ENCODE results near the gene MTTP. TPM values are rescaled to one million over a fixed set of nuclear protein-coding genes. Genes with fewer than 3 reads are reported as not detected.

The MTTP gene
- total RNA-seq, 1 donor from 2014 or later: not detected

- Mint-ChIP-seq H3K27me3 (ENCODE audit: insufficient read depth) (peaks cover 18% of the 10 kb centered on the region), H3K9me3 (no peaks in the 10 kb centered on the region), H3K4me1 (ENCODE audit: low read depth) (no peaks in the 10 kb centered on the region), H3K36me3 (ENCODE audit: low read depth) (no peaks in the 10 kb centered on the region), H3K27ac (no peak overlapping the region), H3K4me3 (no peak overlapping the region)
- intact Hi-C loops (cut with micrococcal nuclease): no loop called here
- DNase-seq (ENCODE audit: low spot score): no peak
These were observed 36.1 kb downstream of the MTTP start for GRCh38 chr4:99610605-99611175.

- no peak for DNase-seq (ENCODE audit: low spot score)
- Mint-ChIP-seq H3K27me3 (ENCODE audit: insufficient read depth) (peaks cover 24% of the 10 kb centered on the region), H3K9me3 (no peaks in the 10 kb centered on the region), H3K36me3 (ENCODE audit: low read depth) (no peaks in the 10 kb centered on the region), H3K27ac (no peak overlapping the region), H3K4me1 (ENCODE audit: low read depth) (no peaks in the 10 kb centered on the region), H3K4me3 (no peak overlapping the region)
- intact Hi-C loops (cut with micrococcal nuclease): no loop called here
These were observed 37.7 kb downstream of the MTTP start for GRCh38 chr4:99612281-99612680.

- intact Hi-C loops (cut with micrococcal nuclease): no loop called here
- H3K27me3 Mint-ChIP-seq (ENCODE audit: insufficient read depth): peaks cover 24% of the 10 kb centered on the region
- no peak overlapping the region for H3K27ac Mint-ChIP-seq
- no peaks in the 10 kb centered on the region for H3K36me3 Mint-ChIP-seq (ENCODE audit: low read depth)
- H3K4me1 Mint-ChIP-seq (ENCODE audit: low read depth): no peaks in the 10 kb centered on the region
- no peak overlapping the region for H3K4me3 Mint-ChIP-seq
- H3K9me3 Mint-ChIP-seq: no peaks in the 10 kb centered on the region
- no peak for DNase-seq (ENCODE audit: low spot score)
These were observed 38.1 kb downstream of the MTTP start for GRCh38 chr4:99612704-99613103.

- Mint-ChIP-seq H3K9me3 (no peaks in the 10 kb centered on the region), H3K27me3 (ENCODE audit: insufficient read depth) (peaks cover 30% of the 10 kb centered on the region), H3K4me1 (ENCODE audit: low read depth) (no peaks in the 10 kb centered on the region), H3K4me3 (no peak overlapping the region), H3K27ac (no peak overlapping the region), H3K36me3 (ENCODE audit: low read depth) (no peaks in the 10 kb centered on the region)
- DNase-seq (ENCODE audit: low spot score): no peak
- intact Hi-C loops (cut with micrococcal nuclease): no loop called here
These were observed 39.9 kb downstream of the MTTP start for GRCh38 chr4:99614491-99614890.

- no peaks in the 10 kb centered on the region for H3K4me1 Mint-ChIP-seq (ENCODE audit: low read depth)
- H3K9me3 Mint-ChIP-seq: no peaks in the 10 kb centered on the region
- peaks cover 27% of the 10 kb centered on the region for H3K27me3 Mint-ChIP-seq (ENCODE audit: insufficient read depth)
These were observed 40.7 kb downstream of the MTTP start for GRCh38 chr4:99615170-99615820.

GRCh38 chr4:99617374-99617773, 42.8 kb downstream of the MTTP start:
- H3K4me1 Mint-ChIP-seq (ENCODE audit: low read depth): no peaks in the 10 kb centered on the region
- H3K27me3 Mint-ChIP-seq (ENCODE audit: insufficient read depth): peaks cover 29% of the 10 kb centered on the region
- DNase-seq (ENCODE audit: low spot score): no peak
- no peaks in the 10 kb centered on the region for H3K36me3 Mint-ChIP-seq (ENCODE audit: low read depth)
- intact Hi-C loops (cut with micrococcal nuclease): no loop called here
- no peak overlapping the region for H3K27ac Mint-ChIP-seq
- H3K9me3 Mint-ChIP-seq: no peaks in the 10 kb centered on the region
- no peak overlapping the region for H3K4me3 Mint-ChIP-seq

More at GRCh38 chr4:99615170-99615820, 40.7 kb downstream of the MTTP start:
- Mint-ChIP-seq H3K27ac (no peak overlapping the region), H3K36me3 (ENCODE audit: low read depth) (no peaks in the 10 kb centered on the region), H3K4me3 (no peak overlapping the region)
- intact Hi-C loops (cut with micrococcal nuclease): no loop called here
- no peak for DNase-seq (ENCODE audit: low spot score)

- Mint-ChIP-seq H3K4me3 (no peak overlapping the region), H3K36me3 (ENCODE audit: low read depth) (no peaks in the 10 kb centered on the region), H3K27me3 (ENCODE audit: insufficient read depth) (peaks cover 18% of the 10 kb centered on the region), H3K4me1 (ENCODE audit: low read depth) (peaks cover 11% of the 10 kb centered on the region), H3K9me3 (no peaks in the 10 kb centered on the region), H3K27ac (no peak overlapping the region)
- intact Hi-C loops (cut with micrococcal nuclease): no loop called here
- no peak for DNase-seq (ENCODE audit: low spot score)
These were observed 47.7 kb downstream of the MTTP start for GRCh38 chr4:99622341-99622740.

- no peaks in the 10 kb centered on the region for H3K9me3 Mint-ChIP-seq
- no peak overlapping the region for H3K27ac Mint-ChIP-seq
- peak; percentile 1 for DNase-seq (ENCODE audit: low spot score)
- H3K4me3 Mint-ChIP-seq: no peak overlapping the region
- intact Hi-C loops (cut with micrococcal nuclease): no loop called here
- H3K36me3 Mint-ChIP-seq (ENCODE audit: low read depth): no peaks in the 10 kb centered on the region
- H3K27me3 Mint-ChIP-seq (ENCODE audit: insufficient read depth): peaks cover 12% of the 10 kb centered on the region
- peaks cover 11% of the 10 kb centered on the region for H3K4me1 Mint-ChIP-seq (ENCODE audit: low read depth)
These were observed 49.6 kb downstream of the MTTP start for GRCh38 chr4:99624141-99624719.

- peaks cover 6% of the 10 kb centered on the region for H3K27me3 Mint-ChIP-seq (ENCODE audit: insufficient read depth)
- H3K9me3 Mint-ChIP-seq: no peaks in the 10 kb centered on the region
- no peaks in the 10 kb centered on the region for H3K36me3 Mint-ChIP-seq (ENCODE audit: low read depth)
- intact Hi-C loops (cut with micrococcal nuclease): no loop called here
- peaks cover 22% of the 10 kb centered on the region for H3K4me1 Mint-ChIP-seq (ENCODE audit: low read depth)
- no peak for DNase-seq (ENCODE audit: low spot score)
- H3K4me3 Mint-ChIP-seq: no peak overlapping the region
- no peak overlapping the region for H3K27ac Mint-ChIP-seq
These were observed 50.7 kb downstream of the MTTP start for GRCh38 chr4:99625369-99625768.

- no peak for DNase-seq (ENCODE audit: low spot score)
- H3K4me3 Mint-ChIP-seq: no peak overlapping the region
- peaks cover 23% of the 10 kb centered on the region for H3K4me1 Mint-ChIP-seq (ENCODE audit: low read depth)
- H3K9me3 Mint-ChIP-seq: no peaks in the 10 kb centered on the region
- H3K27ac Mint-ChIP-seq: no peak overlapping the region
- no peaks in the 10 kb centered on the region for H3K36me3 Mint-ChIP-seq (ENCODE audit: low read depth)
- peaks cover 7% of the 10 kb centered on the region for H3K27me3 Mint-ChIP-seq (ENCODE audit: insufficient read depth)
- intact Hi-C loops (cut with micrococcal nuclease): no loop called here
These were observed 53.4 kb downstream of the MTTP start for GRCh38 chr4:99628040-99628439.

- Mint-ChIP-seq H3K27ac (no peak overlapping the region), H3K9me3 (no peaks in the 10 kb centered on the region), H3K27me3 (ENCODE audit: insufficient read depth) (peaks cover 4% of the 10 kb centered on the region), H3K4me1 (ENCODE audit: low read depth) (peaks cover 12% of the 10 kb centered on the region), H3K4me3 (no peak overlapping the region), H3K36me3 (ENCODE audit: low read depth) (no peaks in the 10 kb centered on the region)
- no peak for DNase-seq (ENCODE audit: low spot score)
- intact Hi-C loops (cut with micrococcal nuclease): no loop called here
These were observed 55.4 kb downstream of the MTTP start for GRCh38 chr4:99629962-99630554.

GRCh38 chr4:99630857-99631360, 56.3 kb downstream of the MTTP start:
- Mint-ChIP-seq H3K9me3 (no peaks in the 10 kb centered on the region), H3K27me3 (ENCODE audit: insufficient read depth) (peaks cover 4% of the 10 kb centered on the region), H3K36me3 (ENCODE audit: low read depth) (no peaks in the 10 kb centered on the region), H3K27ac (no peak overlapping the region), H3K4me1 (ENCODE audit: low read depth) (peaks cover 12% of the 10 kb centered on the region), H3K4me3 (no peak overlapping the region)
- intact Hi-C loops (cut with micrococcal nuclease): no loop called here
- no peak for DNase-seq (ENCODE audit: low spot score)

- peaks cover 12% of the 10 kb centered on the region for H3K4me1 Mint-ChIP-seq (ENCODE audit: low read depth)
- no peak overlapping the region for H3K27ac Mint-ChIP-seq
- intact Hi-C loops (cut with micrococcal nuclease): no loop called here
- no peaks in the 10 kb centered on the region for H3K9me3 Mint-ChIP-seq
- peaks cover 4% of the 10 kb centered on the region for H3K27me3 Mint-ChIP-seq (ENCODE audit: insufficient read depth)
- DNase-seq (ENCODE audit: low spot score): no peak
- no peak overlapping the region for H3K4me3 Mint-ChIP-seq
- no peaks in the 10 kb centered on the region for H3K36me3 Mint-ChIP-seq (ENCODE audit: low read depth)
These were observed 59.1 kb downstream of the MTTP start for GRCh38 chr4:99633772-99634171.

Measured in activated T-helper 1 cell treated with anti-CD3 and anti-CD28 coated beads, Interleukin-12 subunit alpha, Interleukin-12 subunit beta, Interleukin-2, Interleukin-4 antibody, amounts not matched to agents 30 ng/mL and 10 ng/mL and 1 ng/mL, durations not matched to agents 14 hours and 24 hours and 36 hours (primary cell).